Measurements from ENCODE around the gene SPATA31E1.

Gene SPATA31E1

DNA sequence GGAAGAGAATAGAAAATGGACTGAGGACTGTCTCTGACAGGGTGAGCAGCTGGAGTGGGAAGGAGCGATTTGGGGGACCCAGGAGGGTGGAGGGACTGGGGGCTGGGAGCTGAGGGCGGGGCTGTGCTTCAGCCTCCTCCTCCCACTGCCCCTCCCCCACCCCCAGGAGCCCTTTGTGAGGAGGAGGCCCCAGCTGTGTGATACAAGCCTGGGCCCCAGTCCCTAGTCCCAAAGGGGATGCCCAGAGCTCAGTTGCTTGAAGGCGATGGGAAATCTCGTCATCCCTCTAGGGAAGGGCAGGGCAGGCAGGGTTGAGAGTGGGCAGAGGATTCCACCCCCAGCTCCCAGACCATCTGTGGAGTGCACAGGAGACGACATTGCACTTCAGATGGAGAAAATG, at the start of gene SPATA31E1:
SPATA31E1 (plus strand) TSS at position 251 of the 400 bp plus-strand sequence; CDS start at position 266, 15 bp downstream.
- no peak for DNase-seq (ENCODE audit: low spot score)
- in situ Hi-C loops (cut with MboI; ENCODE audit: low pct_unique_long_range_greater_than_20kb, low sequenced_read_pairs, unreplicated experiment), result no loop called here
- TF ChIP-seq, protein P1, sequence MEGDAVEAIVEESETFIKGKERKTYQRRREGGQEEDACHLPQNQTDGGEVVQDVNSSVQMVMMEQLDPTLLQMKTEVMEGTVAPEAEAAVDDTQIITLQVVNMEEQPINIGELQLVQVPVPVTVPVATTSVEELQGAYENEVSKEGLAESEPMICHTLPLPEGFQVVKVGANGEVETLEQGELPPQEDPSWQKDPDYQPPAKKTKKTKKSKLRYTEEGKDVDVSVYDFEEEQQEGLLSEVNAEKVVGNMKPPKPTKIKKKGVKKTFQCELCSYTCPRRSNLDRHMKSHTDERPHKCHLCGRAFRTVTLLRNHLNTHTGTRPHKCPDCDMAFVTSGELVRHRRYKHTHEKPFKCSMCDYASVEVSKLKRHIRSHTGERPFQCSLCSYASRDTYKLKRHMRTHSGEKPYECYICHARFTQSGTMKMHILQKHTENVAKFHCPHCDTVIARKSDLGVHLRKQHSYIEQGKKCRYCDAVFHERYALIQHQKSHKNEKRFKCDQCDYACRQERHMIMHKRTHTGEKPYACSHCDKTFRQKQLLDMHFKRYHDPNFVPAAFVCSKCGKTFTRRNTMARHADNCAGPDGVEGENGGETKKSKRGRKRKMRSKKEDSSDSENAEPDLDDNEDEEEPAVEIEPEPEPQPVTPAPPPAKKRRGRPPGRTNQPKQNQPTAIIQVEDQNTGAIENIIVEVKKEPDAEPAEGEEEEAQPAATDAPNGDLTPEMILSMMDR (IDR thresholded peaks at IDR 0.05; ENCODE audit: extremely low read depth, insufficient read depth, missing control alignments), result no peak

DNA sequence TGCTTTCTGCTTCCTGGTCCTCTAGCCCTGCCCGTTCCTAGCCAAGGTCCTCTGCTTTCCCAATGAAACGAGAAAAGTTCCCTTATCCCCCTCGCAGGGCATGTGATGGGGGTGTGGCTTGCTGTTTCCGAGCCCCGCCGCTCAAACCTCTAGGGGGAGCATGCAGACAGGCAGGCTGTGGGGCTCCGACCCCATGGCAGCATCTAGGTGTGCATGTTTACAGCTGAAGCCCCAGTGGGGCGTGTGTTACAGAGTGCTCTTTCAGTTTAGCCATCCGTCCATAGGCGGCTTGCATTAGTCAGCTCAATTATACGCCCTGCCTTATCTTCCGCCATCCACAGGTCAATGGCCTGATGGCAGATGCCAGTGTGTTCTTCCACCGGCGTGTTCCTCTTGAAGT, 48.3 kb upstream of the SPATA31E1 start:
- in situ Hi-C loops (cut with MboI; ENCODE audit: low pct_unique_long_range_greater_than_20kb, low sequenced_read_pairs, unreplicated experiment), result no loop called here
- no peak for DNase-seq (ENCODE audit: low spot score)
- TF ChIP-seq, protein P1 (IDR thresholded peaks at IDR 0.05; ENCODE audit: extremely low read depth, insufficient read depth, missing control alignments), result no peak

DNA sequence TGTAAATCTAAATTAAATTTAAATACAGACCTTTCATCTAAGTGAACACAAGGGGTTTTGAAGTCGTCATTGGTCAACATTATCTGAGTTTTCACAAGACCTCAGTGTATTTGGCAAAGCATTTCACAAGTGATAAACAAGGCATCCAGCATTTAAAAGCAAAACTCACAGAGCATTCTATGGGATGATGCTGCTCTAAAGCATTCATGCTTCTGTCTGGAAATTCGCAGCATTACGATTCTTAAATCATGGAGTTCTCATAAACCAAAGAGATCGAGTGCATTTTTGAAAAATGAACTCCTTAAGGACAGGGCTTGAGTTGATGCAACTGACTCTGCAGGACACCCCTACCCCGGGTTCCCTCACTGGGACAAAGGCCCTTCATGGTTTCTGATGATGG, 46.1 kb upstream of the SPATA31E1 start:
- in situ Hi-C loops (cut with MboI; ENCODE audit: low pct_unique_long_range_greater_than_20kb, low sequenced_read_pairs, unreplicated experiment), result no loop called here
- DNase-seq (ENCODE audit: low spot score), result no peak
- TF ChIP-seq, protein P1 (IDR thresholded peaks at IDR 0.05; ENCODE audit: extremely low read depth, insufficient read depth, missing control alignments), result no peak

DNA sequence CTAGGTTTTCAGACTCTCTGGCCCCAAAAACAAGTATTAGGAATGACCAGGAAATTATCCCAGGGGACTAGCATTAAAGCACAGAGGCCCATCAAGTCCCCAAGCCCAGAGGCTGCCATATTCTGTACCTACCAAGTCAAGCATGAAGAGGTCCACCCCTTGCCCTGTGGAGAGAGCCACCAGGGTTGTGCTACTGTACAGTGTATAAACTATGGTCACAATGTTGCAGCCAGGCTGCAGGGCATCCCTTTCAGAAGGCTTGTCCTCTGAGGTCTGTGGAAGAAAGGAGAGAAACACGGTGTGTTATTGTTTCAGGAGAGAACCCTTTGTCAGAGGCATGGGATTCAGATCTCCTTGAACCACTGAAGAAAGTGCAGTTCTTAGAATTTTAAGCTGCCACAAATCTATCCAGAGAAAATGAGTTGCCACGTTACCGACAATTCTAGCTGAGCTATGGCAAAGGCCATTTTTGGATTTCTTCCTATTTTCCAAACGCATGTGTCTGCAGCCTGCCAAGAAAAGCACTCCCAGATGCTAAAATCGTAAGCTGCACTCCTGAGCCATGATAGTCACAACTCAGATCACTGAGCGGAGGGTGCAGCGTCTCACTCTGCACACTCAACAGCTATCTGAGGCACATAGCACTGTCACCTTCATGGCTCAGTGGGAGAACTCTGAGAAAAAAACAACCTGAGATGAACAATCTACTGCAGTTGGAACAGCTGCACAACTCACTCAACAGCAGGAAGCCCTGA, 45.5 kb upstream of the SPATA31E1 start:
- no peak for DNase-seq (ENCODE audit: low spot score)
- in situ Hi-C loops (cut with MboI; ENCODE audit: low pct_unique_long_range_greater_than_20kb, low sequenced_read_pairs, unreplicated experiment), result no loop called here
- TF ChIP-seq, protein P1 (IDR thresholded peaks at IDR 0.05; ENCODE audit: extremely low read depth, insufficient read depth, missing control alignments), result no peak

DNA sequence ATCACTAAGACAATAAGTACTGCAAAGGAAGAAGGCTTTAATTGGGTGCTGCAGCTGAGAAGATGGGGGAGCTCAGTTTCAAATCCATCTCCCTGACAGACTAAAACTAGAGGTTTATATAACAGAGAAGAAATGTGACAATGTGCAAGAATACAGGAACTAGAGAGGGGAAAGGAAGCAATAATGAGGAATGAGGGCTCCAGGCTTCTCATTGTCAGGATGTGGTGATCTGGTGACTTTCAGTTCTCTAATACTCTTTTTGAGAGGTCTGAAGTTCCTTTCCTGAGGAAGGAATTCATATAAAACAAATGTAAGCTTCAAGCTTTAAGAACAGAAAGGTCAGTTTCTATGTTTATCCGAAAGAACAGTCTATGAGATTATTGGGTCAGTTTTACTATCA, 42.5 kb upstream of the SPATA31E1 start:
- TF ChIP-seq, protein P1 (IDR thresholded peaks at IDR 0.05; ENCODE audit: extremely low read depth, insufficient read depth, missing control alignments), result no peak
- no peak for DNase-seq (ENCODE audit: low spot score)
- in situ Hi-C loops (cut with MboI; ENCODE audit: low pct_unique_long_range_greater_than_20kb, low sequenced_read_pairs, unreplicated experiment), result no loop called here

DNA sequence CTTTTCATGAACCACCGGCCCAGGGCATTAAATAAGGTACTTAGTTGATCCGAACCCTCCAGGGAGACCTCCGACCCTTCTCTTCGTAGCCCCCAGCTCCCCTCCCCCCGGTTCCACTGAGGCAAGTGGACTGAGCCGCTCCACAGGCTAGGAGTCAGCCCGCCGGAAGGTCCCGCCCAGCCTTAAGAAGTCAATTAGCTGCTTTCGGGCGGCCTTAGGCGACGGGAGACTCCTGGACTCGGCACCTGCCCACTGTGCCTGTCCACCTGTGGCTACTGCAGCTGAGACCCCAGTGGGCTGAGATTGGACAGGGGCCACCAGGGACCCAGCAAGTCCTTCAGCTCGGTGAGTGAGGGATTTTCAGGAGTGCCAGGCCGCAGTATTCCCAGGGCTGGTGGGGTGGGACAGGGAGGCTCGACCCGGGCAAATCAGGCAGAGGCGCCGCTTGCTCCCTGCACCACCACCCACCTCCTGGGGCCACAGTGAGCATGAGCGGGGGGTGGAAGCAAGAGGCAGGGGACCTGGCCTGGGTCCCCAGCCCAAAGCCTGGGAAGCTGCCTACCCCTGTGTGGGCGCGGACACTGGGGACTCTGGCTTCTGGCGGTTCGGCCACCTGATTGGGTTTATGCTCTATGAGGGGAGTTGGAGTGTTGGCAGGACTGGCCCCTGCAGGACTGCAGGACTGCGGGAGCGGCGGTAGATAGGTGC, 39.6 kb upstream of the SPATA31E1 start:
- TF ChIP-seq, protein P1 (IDR thresholded peaks at IDR 0.05; ENCODE audit: extremely low read depth, insufficient read depth, missing control alignments), result no peak
- no peak for DNase-seq (ENCODE audit: low spot score)
- in situ Hi-C loops (cut with MboI; ENCODE audit: low pct_unique_long_range_greater_than_20kb, low sequenced_read_pairs, unreplicated experiment), result no loop called here
